Stimulated activated CD4-positive, alpha-beta T cell treated with anti-CD3 and anti-CD28 coated beads, Interleukin-15, amount 100 ng/mL, for 48 hours (primary cell): ENCODE results near the gene UGT1A8.

Source experiments
- DNase-seq, 2 donors: peaks; one replicate each; pipeline ENCODE4 v3.0.0-alpha.2; 2020; ENCODE audit warnings: low read depth in 2 of 2

The UGT1A8 gene

GRCh38 chr2:233799716-233800115, 182.3 kb downstream of the UGT1A8 start:
- DNase-seq = no peak

- DNase-seq = no peak
Observed at GRCh38 chr2:233800208-233800607, 182.8 kb downstream of the UGT1A8 start.

GRCh38 chr2:233801357-233802131, 184.1 kb downstream of the UGT1A8 start:
- no peak for DNase-seq

GRCh38 chr2:233802132-233802815, 184.8 kb downstream of the UGT1A8 start:
- no peak for DNase-seq

GRCh38 chr2:233803292-233803911, 186.0 kb downstream of the UGT1A8 start:
- DNase-seq = no peak

GRCh38 chr2:233803994-233804393, 186.6 kb downstream of the UGT1A8 start:
- DNase-seq = no peak

- DNase-seq = no peak
Observed at GRCh38 chr2:233807215-233807865, 189.9 kb downstream of the UGT1A8 start.

- no peak for DNase-seq
Observed at GRCh38 chr2:233807966-233808935, 190.8 kb downstream of the UGT1A8 start.

- DNase-seq = no peak
Observed at GRCh38 chr2:233810385-233810784, 193.0 kb downstream of the UGT1A8 start.

- no peak for DNase-seq
Observed at GRCh38 chr2:233811087-233811486, 193.7 kb downstream of the UGT1A8 start.

GRCh38 chr2:233811732-233812131, 194.3 kb downstream of the UGT1A8 start:
- DNase-seq = no peak

GRCh38 chr2:233813236-233814055, 196.0 kb downstream of the UGT1A8 start:
- no peak for DNase-seq

GRCh38 chr2:233814056-233814835, 196.8 kb downstream of the UGT1A8 start:
- DNase-seq = no peak

GRCh38 chr2:233815861-233816260, 198.4 kb downstream of the UGT1A8 start:
- DNase-seq = no peak

GRCh38 chr2:233816334-233816733, 198.9 kb downstream of the UGT1A8 start:
- no peak for DNase-seq

GRCh38 chr2:233816771-233817170, 199.3 kb downstream of the UGT1A8 start:
- no peak for DNase-seq

- DNase-seq = no peak
Observed at GRCh38 chr2:233817361-233817911, 200.0 kb downstream of the UGT1A8 start.

GRCh38 chr2:233817995-233818638, 200.7 kb downstream of the UGT1A8 start:
- no peak for DNase-seq
